Testis (tissue), 3 donors: Measurements from ENCODE around the gene LYST. TPM values are rescaled to one million over a fixed set of nuclear protein-coding genes. Genes with fewer than 3 reads are reported as not detected.

Experiments used
- DNase-seq: peaks from one replicate; pipeline ENCODE4 v3.0.0-alpha.2; 2019
- H3K27ac ChIP-seq, 2 donors: fragments of 200-600 bp; sonication (generic); one replicate each; pipeline ENCODE4 v1.5.1; 2019
- H3K27me3 ChIP-seq: fragments of 200-600 bp; sonication (generic); one replicate; pipeline ENCODE4 v1.5.1; 2019
- H3K36me3 ChIP-seq: fragments of 200-600 bp; sonication (generic); one replicate; pipeline ENCODE4 v1.5.1; 2017; ENCODE audit warnings: low read depth; ENCODE audit errors: missing control alignments
- H3K4me1 ChIP-seq: fragments of 200-600 bp; sonication (generic); one replicate; pipeline ENCODE4 v1.5.1; 2019
- H3K4me3 ChIP-seq, 2 donors: fragments of 200-600 bp; sonication (generic); one replicate each; pipeline ENCODE4 v1.5.1; 2017 to 2019
- H3K9me3 ChIP-seq: fragments of 200-600 bp; sonication (generic); one replicate; pipeline ENCODE4 v1.5.1; 2017
- POLR2A ChIP-seq: fragments of 450-650 bp; IDR thresholded peaks from one replicate; pipeline ENCODE4 v1.6.1; 2017; ENCODE audit warnings: antibody characterized with exemption, mild to moderate bottlenecking, moderate library complexity
- WGBS, 2 donors: methylation state at CpG; one replicate each; pipeline ENCODE4 v1.1.5; 2018; 5-methylcytosine and 5-hydroxymethylcytosine counted together
- intact Hi-C: fragments of 100-400 bp; cut with DNase I; formaldehyde crosslinking; loops from one replicate; pipeline ENCODE4 v1.15.1; 2023; ENCODE audit warnings: low total_unique reads
- polyA plus RNA-seq: library from polyadenylated mRNA; stranded (reverse); fragments of 350-450 nt; fragmentation: Illumina TruSeq; extraction: RNeasy Lipid Tissue Mini Kit (QIAGEN cat#74804); gene quantifications from one replicate; pipeline ENCODE4 v1.2.3, GENCODE V29; 2014; ENCODE audit warnings: low read depth, low replicate concordance; ENCODE audit not compliant: insufficient read depth
- total RNA-seq, 2 donors: library from RNA; depleted of rRNA; stranded (reverse); fragments of >200 nt; gene quantifications; one replicate each; pipeline ENCODE4 v1.2.3, GENCODE V29; 2016
- TF ChIP-seq, protein P1 (sequence below), 3 experiments: fragments of 450-650 bp in 2 of 3; fragments of 200-600 bp in 1 of 3; sonication (generic) in 1 of 3; IDR thresholded peaks; one replicate each; pipeline ENCODE4 v1.5.1; 2016 to 2019; ENCODE audit warnings: antibody characterized with exemption in 3 of 3, mild to moderate bottlenecking in 2 of 3, moderate library complexity in 1 of 3

LYST gene
- total and polyA plus RNA-seq, 3 donors from 2014 or later: 22.9 to 69.1 (median 60.9) TPM

DNA sequence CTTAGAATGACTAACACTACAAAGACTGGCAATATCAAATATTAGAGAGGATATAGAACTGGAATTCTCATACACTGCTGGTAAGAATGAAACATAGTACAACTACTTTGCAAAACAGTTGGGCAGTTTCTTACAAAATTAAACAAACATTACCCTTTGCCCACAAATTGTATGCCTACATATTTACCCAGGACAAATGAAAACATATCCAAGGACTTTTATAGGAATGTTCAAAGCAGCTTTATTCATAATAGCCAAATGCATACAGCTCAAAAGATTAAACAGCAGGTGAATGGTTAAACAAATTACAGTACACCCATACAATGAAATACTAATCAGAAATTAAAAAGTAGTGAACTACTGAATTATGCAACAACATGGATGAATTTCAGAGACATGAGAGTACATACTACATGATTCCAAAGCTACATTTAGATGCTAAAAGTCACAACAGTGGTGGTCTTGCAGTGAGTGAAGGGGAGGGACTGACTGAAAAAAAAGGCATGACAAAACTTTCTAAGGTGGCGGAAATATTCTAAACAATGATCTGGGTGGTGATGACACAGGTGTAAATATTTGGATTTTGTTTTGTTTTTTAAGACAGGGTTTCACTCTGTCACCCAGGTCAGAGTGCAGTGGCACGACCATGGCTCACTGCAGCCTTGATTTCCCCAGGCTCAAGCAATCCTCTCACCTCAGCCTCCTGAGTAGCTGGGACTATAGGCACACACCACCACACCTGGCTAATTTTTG lies 40.4 kb downstream of the LYST start:
- H3K4me1 ChIP-seq: no peaks in the 10 kb centered on the region
- H3K36me3 ChIP-seq: no peaks in the 10 kb centered on the region
- intact Hi-C loops: no loop called here
- 97 to 100% methylated on average over 2 of the region's 2 CpGs for WGBS, 2 donors
- no peak for TF ChIP-seq POLR2A
- TF ChIP-seq, protein P1, sequence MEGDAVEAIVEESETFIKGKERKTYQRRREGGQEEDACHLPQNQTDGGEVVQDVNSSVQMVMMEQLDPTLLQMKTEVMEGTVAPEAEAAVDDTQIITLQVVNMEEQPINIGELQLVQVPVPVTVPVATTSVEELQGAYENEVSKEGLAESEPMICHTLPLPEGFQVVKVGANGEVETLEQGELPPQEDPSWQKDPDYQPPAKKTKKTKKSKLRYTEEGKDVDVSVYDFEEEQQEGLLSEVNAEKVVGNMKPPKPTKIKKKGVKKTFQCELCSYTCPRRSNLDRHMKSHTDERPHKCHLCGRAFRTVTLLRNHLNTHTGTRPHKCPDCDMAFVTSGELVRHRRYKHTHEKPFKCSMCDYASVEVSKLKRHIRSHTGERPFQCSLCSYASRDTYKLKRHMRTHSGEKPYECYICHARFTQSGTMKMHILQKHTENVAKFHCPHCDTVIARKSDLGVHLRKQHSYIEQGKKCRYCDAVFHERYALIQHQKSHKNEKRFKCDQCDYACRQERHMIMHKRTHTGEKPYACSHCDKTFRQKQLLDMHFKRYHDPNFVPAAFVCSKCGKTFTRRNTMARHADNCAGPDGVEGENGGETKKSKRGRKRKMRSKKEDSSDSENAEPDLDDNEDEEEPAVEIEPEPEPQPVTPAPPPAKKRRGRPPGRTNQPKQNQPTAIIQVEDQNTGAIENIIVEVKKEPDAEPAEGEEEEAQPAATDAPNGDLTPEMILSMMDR (IDR thresholded peaks at IDR 0.05): no peak
- no peaks in the 10 kb centered on the region for H3K9me3 ChIP-seq
- H3K27me3 ChIP-seq: no peaks in the 10 kb centered on the region
- H3K27ac ChIP-seq: no peak overlapping the region
- H3K4me3 ChIP-seq: no peak overlapping the region
- no peak for DNase-seq

DNA sequence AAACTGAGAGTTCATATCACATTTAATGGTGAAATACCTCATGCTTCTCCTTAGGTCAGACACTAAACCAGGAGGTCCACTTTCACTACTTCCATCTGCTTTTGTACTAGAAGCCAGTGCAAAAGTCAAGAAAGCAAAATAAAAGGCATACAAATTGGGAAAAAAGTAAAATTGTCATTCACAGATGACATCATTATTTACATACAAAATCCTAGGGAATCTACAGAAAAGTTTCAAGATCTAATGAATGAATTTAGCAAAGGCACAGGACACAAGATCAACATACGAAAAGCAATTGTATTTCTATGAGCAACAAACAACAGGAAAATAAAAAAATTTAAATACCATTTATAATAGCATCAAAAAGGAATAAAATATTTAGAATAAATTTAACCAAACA lies 41.5 kb downstream of the LYST start:
- WGBS, 2 donors: 96 to 100% methylated on average over 1 of the region's 1 CpG
- Histone ChIP-seq H3K4me1 (no peaks in the 10 kb centered on the region), H3K27me3 (no peaks in the 10 kb centered on the region), H3K4me3 (no peak overlapping the region), H3K36me3 (no peaks in the 10 kb centered on the region), H3K9me3 (no peaks in the 10 kb centered on the region), H3K27ac (no peak overlapping the region)
- intact Hi-C loops: no loop called here
- DNase-seq: no peak
- TF ChIP-seq, protein P1 (IDR thresholded peaks at IDR 0.05): no peak
- no peak for TF ChIP-seq POLR2A

DNA sequence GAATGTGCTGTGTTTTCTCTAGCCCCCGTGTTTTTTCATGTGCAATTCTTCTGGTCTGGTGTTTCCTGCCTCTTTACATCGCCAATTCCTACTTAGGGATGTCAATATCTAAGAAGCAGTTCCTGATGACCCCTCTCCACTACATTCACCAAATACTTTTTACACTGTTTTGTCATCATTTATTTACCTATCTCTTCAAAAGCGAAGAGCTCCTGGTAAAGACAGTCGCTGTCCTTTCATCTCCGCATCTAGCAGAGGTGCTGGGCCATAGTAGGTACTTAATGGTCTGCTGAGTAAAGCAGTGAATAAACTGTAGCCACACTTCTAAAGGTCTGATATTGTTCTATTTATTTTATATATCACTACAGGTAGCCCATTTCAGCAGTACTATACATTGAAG lies 43.0 kb downstream of the LYST start:
- no peak for DNase-seq
- H3K4me1 ChIP-seq: no peaks in the 10 kb centered on the region
- H3K9me3 ChIP-seq: no peaks in the 10 kb centered on the region
- no peak for TF ChIP-seq POLR2A
- TF ChIP-seq, protein P1 (IDR thresholded peaks at IDR 0.05): no peak
- WGBS, 2 donors: 96 to 98% methylated on average over 5 of the region's 5 CpGs
- H3K27me3 ChIP-seq: no peaks in the 10 kb centered on the region
- intact Hi-C loops: no loop called here
- H3K4me3 ChIP-seq: no peak overlapping the region
- no peaks in the 10 kb centered on the region for H3K36me3 ChIP-seq
- H3K27ac ChIP-seq: no peak overlapping the region

DNA sequence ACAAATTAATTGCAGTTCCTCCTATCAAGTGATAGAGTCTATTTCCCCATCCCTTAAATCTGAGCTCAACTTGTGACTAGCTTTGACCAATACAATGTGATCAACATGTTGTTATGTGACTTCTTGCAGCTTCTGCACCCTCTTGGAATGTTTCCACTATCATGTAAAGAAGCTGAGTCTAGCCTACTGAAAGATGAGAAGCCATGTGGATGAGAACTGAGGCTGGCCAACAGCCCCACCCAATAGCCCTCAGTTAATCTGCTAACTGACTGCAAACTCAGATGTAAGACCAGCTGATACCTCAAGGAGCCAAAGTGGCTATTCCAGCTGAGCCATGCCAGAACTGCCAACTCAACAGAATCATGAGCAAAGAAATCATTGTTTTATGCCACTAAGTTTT lies 44.0 kb downstream of the LYST start:
- no peak overlapping the region for H3K27ac ChIP-seq
- TF ChIP-seq POLR2A: no peak
- TF ChIP-seq, protein P1 (IDR thresholded peaks at IDR 0.05): no peak
- intact Hi-C loops: no loop called here

DNA sequence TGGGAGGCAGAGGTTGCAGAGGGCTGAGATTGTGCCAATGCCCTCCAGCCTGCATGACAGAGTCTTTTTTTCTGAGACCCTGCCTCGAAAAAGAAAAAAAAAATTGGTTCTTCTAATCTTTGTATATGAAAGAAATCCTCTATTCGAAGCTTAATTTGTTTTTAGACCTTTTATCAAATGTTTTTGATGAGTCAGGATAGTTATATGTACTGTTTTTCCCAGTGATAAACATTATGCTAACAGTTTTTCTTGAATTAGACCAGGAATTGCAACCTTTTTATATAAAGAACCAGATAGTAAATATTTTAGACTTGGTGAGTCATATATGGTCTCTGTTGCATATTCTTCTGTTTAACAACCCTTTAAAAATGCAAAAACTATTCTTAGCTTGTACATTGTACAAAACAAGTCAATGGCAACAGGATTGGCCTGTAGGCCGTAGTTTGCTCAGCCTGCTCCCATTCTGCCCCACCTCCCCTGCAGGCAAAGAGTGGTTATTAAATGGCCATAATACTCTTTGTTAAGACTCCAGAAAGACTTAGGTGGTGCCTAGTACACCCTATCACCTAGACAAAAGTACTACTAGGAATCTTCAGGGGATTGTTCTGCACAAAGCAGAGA lies 45.2 kb downstream of the LYST start:
- no peaks in the 10 kb centered on the region for H3K27me3 ChIP-seq
- 65 to 89% methylated on average over 3 of the region's 3 CpGs for WGBS, 2 donors
- no peak overlapping the region for H3K4me3 ChIP-seq
- H3K9me3 ChIP-seq: no peaks in the 10 kb centered on the region
- no peak for TF ChIP-seq POLR2A
- TF ChIP-seq, protein P1 (IDR thresholded peaks at IDR 0.05): no peak
- no peaks in the 10 kb centered on the region for H3K4me1 ChIP-seq
- H3K36me3 ChIP-seq: no peaks in the 10 kb centered on the region
- intact Hi-C loops: no loop called here
- DNase-seq: no peak
- no peak overlapping the region for H3K27ac ChIP-seq

More for the DNA sequence above, 44.0 kb downstream of the LYST start:
- DNase-seq: no peak
- Histone ChIP-seq H3K4me1 (no peaks in the 10 kb centered on the region), H3K9me3 (no peaks in the 10 kb centered on the region), H3K27me3 (no peaks in the 10 kb centered on the region), H3K4me3 (no peak overlapping the region), H3K36me3 (no peaks in the 10 kb centered on the region)
